PC-3 (cell line): ENCODE data around the gene LOXHD1. TPM values are rescaled to one million over a fixed set of nuclear protein-coding genes. Genes with fewer than 3 reads are reported as not detected.

Experiments used
- ATAC-seq: fragments of 200-7000 bp; cut with Tn5 transposase; 2 replicates; pipeline ENCODE4 v1.9.1; 2020; ENCODE audit warnings: mild to moderate bottlenecking, moderate library complexity
- BruUV-seq: library from RNA; stranded (reverse); fragments of 400-500 nt; replicated peaks from 2 replicates; lab custom pipeline; 2021; lab: Mats Ljungman, UMichigan
- CTCF ChIA-PET: fragments of 300-600 bp; sonication (Branson Sonifier 250); formaldehyde crosslinking; loops from one replicate; lab custom pipeline; 2022; ENCODE audit warnings: antibody characterized with exemption; lab: Charles Lee
- POLR2A ChIA-PET: fragments of 300-600 bp; sonication (Branson Sonifier 250); formaldehyde crosslinking; loops from one replicate; lab custom pipeline; 2022; ENCODE audit warnings: antibody characterized with exemption; ENCODE audit not compliant: unreplicated experiment; lab: Charles Lee
- DNase-seq: peaks from one replicate; pipeline ENCODE4 v3.0.0-alpha.2; 2015
- H2AFZ ChIP-seq: fragments of 300-600 bp; sonication (generic); 2 replicates; pipeline ENCODE4 v1.6.0; 2016; ENCODE audit warnings: antibody characterized with exemption, low read length
- H3F3A ChIP-seq: fragments of 300-600 bp; sonication (generic); one replicate; pipeline ENCODE4 v1.6.0; 2017; ENCODE audit warnings: antibody characterized with exemption, low read length, control low read depth, mild to moderate bottlenecking; ENCODE audit not compliant: unreplicated experiment
- H3K27ac ChIP-seq: fragments of 300-600 bp; sonication (generic); 2 replicates; pipeline ENCODE4 v1.5.1; 2016; ENCODE audit warnings: mild to moderate bottlenecking, low read length
- H3K27me3 ChIP-seq: fragments of 300-600 bp; sonication (generic); 2 replicates; pipeline ENCODE4 v1.6.1; 2016; ENCODE audit warnings: low read length, mixed read lengths
- H3K36me3 ChIP-seq: fragments of 300-600 bp; sonication (generic); 2 replicates; pipeline ENCODE4 v1.6.1; 2016; ENCODE audit warnings: low read depth, mixed run types, low read length, mixed read lengths
- H3K4me1 ChIP-seq: fragments of 300-600 bp; sonication (generic); 2 replicates; pipeline ENCODE4 v1.5.1; 2016; ENCODE audit warnings: low read length; ENCODE audit not compliant: insufficient read depth
- H3K4me2 ChIP-seq: fragments of 300-600 bp; sonication (generic); 2 replicates; pipeline ENCODE4 v1.6.0; 2016; ENCODE audit warnings: low read length
- H3K4me3 ChIP-seq: fragments of 300-600 bp; sonication (generic); 2 replicates; pipeline ENCODE4 v1.5.1; 2016; ENCODE audit warnings: mild to moderate bottlenecking, low read length, mixed read lengths
- H3K79me2 ChIP-seq: fragments of 300-600 bp; sonication (generic); 2 replicates; pipeline ENCODE4 v1.6.1; 2017; ENCODE audit warnings: low read length, mixed read lengths
- H3K9ac ChIP-seq: fragments of 300-600 bp; sonication (generic); 2 replicates; pipeline ENCODE4 v1.6.0; 2016; ENCODE audit warnings: mild to moderate bottlenecking, low read length
- H3K9me2 ChIP-seq: fragments of 300-600 bp; sonication (generic); replicated peaks from 2 replicates; pipeline ENCODE4 v1.6.1; 2016; ENCODE audit warnings: mixed run types, low read length, mixed read lengths
- H3K9me3 ChIP-seq: fragments of 300-600 bp; sonication (generic); 2 replicates; pipeline ENCODE4 v1.6.1; 2016; ENCODE audit warnings: low read length, mixed read lengths
- H4K20me1 ChIP-seq: fragments of 300-600 bp; sonication (generic); 2 replicates; pipeline ENCODE4 v1.6.1; 2016; ENCODE audit warnings: low read length, mixed read lengths
- CTCF ChIP-seq: fragments of 300-600 bp; sonication (generic); conservative IDR thresholded peaks from 2 replicates; pipeline ENCODE4 v1.5.1; 2017; ENCODE audit warnings: antibody characterized with exemption, low read depth, mild to moderate bottlenecking, low read length
- EZH2 ChIP-seq: fragments of 300-600 bp; sonication (generic); IDR thresholded peaks from one replicate; pipeline ENCODE4 v1.6.1; 2017; ENCODE audit warnings: antibody characterized with exemption, mild to moderate bottlenecking, low read length; ENCODE audit not compliant: unreplicated experiment
- EZH2phosphoT487 ChIP-seq: fragments of 300-600 bp; sonication (generic); IDR thresholded peaks from 2 replicates; pipeline ENCODE4 v1.6.1; 2018; ENCODE audit warnings: mild to moderate bottlenecking, antibody characterized with exemption, low read length, borderline replicate concordance
- intact Hi-C: fragments of 100-400 bp; cut with micrococcal nuclease; formaldehyde crosslinking; loops from 2 replicates; pipeline ENCODE4 v1.9.0; 2023
- total RNA-seq: library from RNA; depleted of rRNA; stranded (reverse); fragments of >200 nt; gene quantifications from 2 replicates; pipeline ENCODE4 v1.2.3, GENCODE V29; 2014

LOXHD1 gene
- total RNA-seq, 1 experiment from 2014 or later: not detected

- CTCF ChIA-PET: no interaction called here
- Histone ChIP-seq H3K9me3 (no peaks in the 10 kb centered on the region), H2AFZ (no peak overlapping the region), H4K20me1 (no peaks in the 10 kb centered on the region), H3K4me1 (no peaks in the 10 kb centered on the region), H3K36me3 (no peaks in the 10 kb centered on the region), H3F3A (no peaks in the 10 kb centered on the region), H3K4me3 (no peak overlapping the region), H3K4me2 (no peak overlapping the region), H3K27me3 (peaks cover 11% of the 10 kb centered on the region; the same call in 1 of the 2 replicates), H3K79me2 (no peaks in the 10 kb centered on the region), H3K9me2 (no peaks in the 10 kb centered on the region), H3K9ac (no peak overlapping the region), H3K27ac (no peak overlapping the region)
- POLR2A ChIA-PET: no interaction called here
- DNase-seq (no peak), ATAC-seq (no peak)
- TF ChIP-seq EZH2phosphoT487: no peak
- no peak for TF ChIP-seq EZH2
- TF ChIP-seq CTCF: no peak
- intact Hi-C loops: no loop called here
- no TSS peak for BruUV-seq
These were observed 48.0 kb downstream of the LOXHD1 start for GRCh38 chr18:46609048-46609447.

- Histone ChIP-seq H3K4me1 (no peaks in the 10 kb centered on the region), H3K9me2 (no peaks in the 10 kb centered on the region)
- no peak for DNase-seq
These were observed 49.1 kb downstream of the LOXHD1 start for GRCh38 chr18:46607926-46608325.

More at GRCh38 chr18:46607926-46608325, 49.1 kb downstream of the LOXHD1 start:
- Histone ChIP-seq H3K9ac (no peak overlapping the region), H3K4me3 (no peak overlapping the region), H3F3A (no peaks in the 10 kb centered on the region), H3K27me3 (peaks cover 11% of the 10 kb centered on the region; the same call in 1 of the 2 replicates), H4K20me1 (no peaks in the 10 kb centered on the region), H3K36me3 (no peaks in the 10 kb centered on the region), H3K9me3 (no peaks in the 10 kb centered on the region), H3K4me2 (no peak overlapping the region), H2AFZ (no peak overlapping the region), H3K27ac (no peak overlapping the region), H3K79me2 (no peaks in the 10 kb centered on the region)
- intact Hi-C loops: no loop called here
- ATAC-seq: no peak
- ChIA-PET POLR2A (no interaction called here), CTCF (no interaction called here)
- no TSS peak for BruUV-seq
- no peak for TF ChIP-seq CTCF
- TF ChIP-seq EZH2phosphoT487: no peak
- TF ChIP-seq EZH2: no peak
